Neuronal stem cell (in vitro differentiated cells): ENCODE results near the gene OR4F15.
A peak's percentile ranks its signal among the peaks of the same experiment; 100 is the strongest.
"Not testable (repeated sequence)": the region's sequence is repeated elsewhere in the genome, so short reads cannot be mapped to it uniquely, and the experiment has no call there.

ENCODE experiments used
- DNase-seq: peaks from one replicate; pipeline ENCODE4 v3.0.0-alpha.2; 2013; ENCODE audit warnings: low spot score
- H2AFZ ChIP-seq: one replicate; pipeline ENCODE4 v1.6.1; 2013; ENCODE audit warnings: mild to moderate bottlenecking, low read length, inconsistent platforms
- H2AK5ac ChIP-seq: 2 replicates; pipeline ENCODE4 v1.6.1; 2013; ENCODE audit warnings: low read depth, mild to moderate bottlenecking, inconsistent platforms, low read length, moderate library complexity, mixed read lengths
- H2BK120ac ChIP-seq: 2 replicates; pipeline ENCODE4 v1.6.1; 2013; ENCODE audit warnings: low read depth, mild to moderate bottlenecking, inconsistent platforms, low read length, moderate library complexity, mixed read lengths
- H2BK12ac ChIP-seq: one replicate; pipeline ENCODE4 v1.6.1; 2013; ENCODE audit warnings: low read length, inconsistent platforms
- H2BK15ac ChIP-seq: 2 replicates; pipeline ENCODE4 v1.6.1; 2013; ENCODE audit warnings: mild to moderate bottlenecking, low read length, inconsistent platforms, mixed read lengths
- H2BK5ac ChIP-seq: one replicate; pipeline ENCODE4 v1.6.1; 2013; ENCODE audit warnings: inconsistent platforms, mild to moderate bottlenecking, low read length, moderate library complexity
- H3K14ac ChIP-seq: one replicate; pipeline ENCODE4 v1.6.1; 2013; ENCODE audit warnings: low read length, inconsistent platforms
- H3K18ac ChIP-seq: 2 replicates; pipeline ENCODE4 v1.6.1; 2013; ENCODE audit warnings: low read length, inconsistent platforms
- H3K23ac ChIP-seq: 2 replicates; pipeline ENCODE4 v1.6.1; 2013; ENCODE audit warnings: low read depth, mild to moderate bottlenecking, mixed read lengths, low read length, inconsistent platforms; ENCODE audit not compliant: poor library complexity
- H3K27ac ChIP-seq: replicated peaks from 3 replicates; pipeline ENCODE4 v1.5.1; 2013; ENCODE audit warnings: low read length, inconsistent platforms
- H3K27me3 ChIP-seq, 3 experiments: 2 replicates each; pipeline ENCODE4 v1.6.1; 2013; ENCODE audit warnings: low read length in 3 of 3, mild to moderate bottlenecking in 2 of 3, inconsistent platforms in 1 of 3, low read depth in 1 of 3, mixed read lengths in 1 of 3, moderate library complexity in 1 of 3; ENCODE audit not compliant: control insufficient read depth in 3 of 3, insufficient read depth in 3 of 3
- H3K36me3 ChIP-seq, 2 donors: replicated peaks in 1 of 2; 2 replicates each; pipeline ENCODE4 v1.6.1; 2013; ENCODE audit warnings: low read length in 2 of 2; ENCODE audit not compliant: control insufficient read depth in 2 of 2, insufficient read depth in 2 of 2
- H3K4ac ChIP-seq: 2 replicates; pipeline ENCODE4 v1.6.1; 2013; ENCODE audit warnings: inconsistent platforms, mild to moderate bottlenecking, low read length, moderate library complexity
- H3K4me1 ChIP-seq, 2 donors: 1 replicate in 1 of 2; 2 replicates in 1 of 2; pipeline ENCODE4 v1.6.1; 2013; ENCODE audit warnings: low read length in 2 of 2, low read depth in 1 of 2; ENCODE audit not compliant: control insufficient read depth in 2 of 2, insufficient read depth in 1 of 2
- H3K4me2 ChIP-seq: one replicate; pipeline ENCODE4 v1.6.1; 2013; ENCODE audit warnings: mild to moderate bottlenecking, low read length, inconsistent platforms; ENCODE audit not compliant: insufficient read depth, poor library complexity, severe bottlenecking
- H3K4me3 ChIP-seq, 2 donors: 2 replicates each; pipeline ENCODE4 v1.5.1; 2013; ENCODE audit warnings: low read length in 2 of 2, mild to moderate bottlenecking in 2 of 2, inconsistent platforms in 1 of 2, moderate library complexity in 1 of 2
- H3K79me1 ChIP-seq: one replicate; pipeline ENCODE4 v1.6.1; 2013; ENCODE audit warnings: low read depth, mild to moderate bottlenecking, inconsistent platforms, low read length, moderate library complexity
- H3K9ac ChIP-seq: one replicate; pipeline ENCODE4 v1.6.1; 2013; ENCODE audit warnings: mild to moderate bottlenecking, low read depth, low read length, inconsistent platforms; ENCODE audit not compliant: poor library complexity
- H3K9me3 ChIP-seq, 2 donors: replicated peaks in 1 of 2; 2 replicates each; pipeline versions ENCODE3 to v1.6.1; 2013; ENCODE audit warnings: low read length in 2 of 2, mild to moderate bottlenecking in 2 of 2, inconsistent platforms in 1 of 2, low read depth in 1 of 2, mixed read lengths in 1 of 2, moderate library complexity in 1 of 2; ENCODE audit not compliant: control insufficient read depth in 2 of 2, insufficient read depth in 1 of 2
- H4K8ac ChIP-seq: one replicate; pipeline ENCODE4 v1.6.1; 2013; ENCODE audit warnings: low read depth, mild to moderate bottlenecking, inconsistent platforms, low read length, moderate library complexity
- H4K91ac ChIP-seq: one replicate; pipeline ENCODE4 v1.6.1; 2013; ENCODE audit warnings: low read length, low read depth, mild to moderate bottlenecking, inconsistent platforms; ENCODE audit not compliant: poor library complexity
- WGBS, 2 donors: extraction: QIAGEN DNeasy Blood & Tissue Kit; methylation state at CpG; one replicate each; pipeline ENCODE4 v1.1.7; 2013; ENCODE audit warnings: missing lambda C conversion rate in 2 of 2, mixed read lengths in 1 of 2; ENCODE audit not compliant: insufficient read length in 2 of 2, insufficient replicate concordance in 1 of 2; ENCODE audit errors: extremely low coverage in 2 of 2; 5-methylcytosine and 5-hydroxymethylcytosine counted together

Gene OR4F15

DNA sequence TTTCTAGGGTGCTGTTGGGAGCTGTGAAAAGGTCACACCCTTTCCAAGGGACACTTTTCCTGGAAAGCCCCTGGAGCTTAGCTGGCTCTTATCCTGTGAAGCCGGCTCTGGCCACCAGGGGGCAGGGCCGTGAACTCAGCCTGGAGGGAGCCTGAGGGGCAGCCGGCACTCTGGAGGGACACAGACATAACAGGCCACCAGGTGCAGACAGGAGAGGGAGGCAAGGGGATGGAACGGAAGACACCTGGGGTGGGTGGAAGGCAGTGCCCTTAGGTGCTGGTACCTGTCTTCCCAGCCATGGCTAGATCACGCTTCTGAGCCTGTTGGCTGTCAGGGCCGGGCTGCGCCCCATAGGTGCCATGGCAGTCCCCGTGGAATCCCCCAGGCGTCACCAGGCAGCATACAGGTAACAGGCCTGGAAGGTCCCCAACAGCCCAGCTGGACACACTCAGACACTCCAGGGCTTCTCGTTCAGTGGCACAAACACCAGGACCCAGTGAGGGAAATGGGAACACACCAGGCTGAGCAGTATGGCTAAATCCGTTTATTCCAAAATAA lies 44.8 kb upstream of the OR4F15 start:
- not testable (repeated sequence) for H4K91ac ChIP-seq, DNase-seq, H3K79me1 ChIP-seq, H2AK5ac ChIP-seq, H3K4me3 ChIP-seq, H3K14ac ChIP-seq, H3K27me3 ChIP-seq, H2BK15ac ChIP-seq, H3K9ac ChIP-seq, H2BK5ac ChIP-seq, H4K8ac ChIP-seq, H3K4me2 ChIP-seq, H2AFZ ChIP-seq, H3K36me3 ChIP-seq, H3K4me1 ChIP-seq, H3K4ac ChIP-seq, H2BK120ac ChIP-seq, H2BK12ac ChIP-seq, H3K27ac ChIP-seq, H3K23ac ChIP-seq, H3K9me3 ChIP-seq, H3K18ac ChIP-seq
- no CpG with 5 or more reads among the region's 11 CpGs for WGBS, 2 donors

DNA sequence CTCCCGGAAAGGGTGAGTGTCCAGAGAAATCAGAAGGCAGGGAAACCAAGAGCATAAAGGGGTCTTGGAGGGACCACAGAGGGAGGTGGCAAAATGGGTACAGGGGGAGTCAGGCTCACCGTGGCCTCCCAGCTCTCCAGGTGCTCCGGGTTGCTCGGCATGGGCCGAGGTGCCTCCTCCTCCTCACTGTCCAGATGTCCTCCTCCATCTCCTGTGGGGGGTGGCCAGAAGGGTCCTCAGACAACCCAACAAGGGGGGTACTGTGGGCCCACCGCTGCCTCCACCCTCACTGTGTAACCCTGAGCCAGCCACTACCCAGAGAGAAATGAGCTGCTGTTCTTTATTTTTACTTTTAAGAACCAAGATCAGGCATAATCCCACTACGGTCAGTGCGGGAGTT lies 39.1 kb upstream of the OR4F15 start:
- no peak overlapping the region for H3K14ac ChIP-seq
- no peak overlapping the region for H3K23ac ChIP-seq
- no peak overlapping the region for H2AFZ ChIP-seq
- H3K36me3 ChIP-seq: no peaks in the 10 kb centered on the region
- H3K27ac ChIP-seq: no peak overlapping the region
- H3K4me3 ChIP-seq: no peak overlapping the region
- no peak overlapping the region for H2BK120ac ChIP-seq
- no peak overlapping the region for H2AK5ac ChIP-seq
- H3K27me3 ChIP-seq: peaks cover 0 to 38% (median 0%) of the 10 kb centered on the region in 3 experiments
- H3K4me1 ChIP-seq: no peaks in the 10 kb centered on the region
- DNase-seq: no peak
- H2BK15ac ChIP-seq: no peak overlapping the region
- no peak overlapping the region for H2BK12ac ChIP-seq
- no CpG with 5 or more reads among the region's 8 CpGs for WGBS, 2 donors
- H3K9ac ChIP-seq: no peak overlapping the region
- H4K91ac ChIP-seq: no peak overlapping the region
- no peaks in the 10 kb centered on the region for H3K79me1 ChIP-seq
- H3K18ac ChIP-seq: no peak overlapping the region
- no peak overlapping the region for H3K4ac ChIP-seq
- H4K8ac ChIP-seq: no peak overlapping the region
- H3K9me3 ChIP-seq: no peaks in the 10 kb centered on the region
- no peak overlapping the region for H2BK5ac ChIP-seq
- H3K4me2 ChIP-seq: no peak overlapping the region

DNA sequence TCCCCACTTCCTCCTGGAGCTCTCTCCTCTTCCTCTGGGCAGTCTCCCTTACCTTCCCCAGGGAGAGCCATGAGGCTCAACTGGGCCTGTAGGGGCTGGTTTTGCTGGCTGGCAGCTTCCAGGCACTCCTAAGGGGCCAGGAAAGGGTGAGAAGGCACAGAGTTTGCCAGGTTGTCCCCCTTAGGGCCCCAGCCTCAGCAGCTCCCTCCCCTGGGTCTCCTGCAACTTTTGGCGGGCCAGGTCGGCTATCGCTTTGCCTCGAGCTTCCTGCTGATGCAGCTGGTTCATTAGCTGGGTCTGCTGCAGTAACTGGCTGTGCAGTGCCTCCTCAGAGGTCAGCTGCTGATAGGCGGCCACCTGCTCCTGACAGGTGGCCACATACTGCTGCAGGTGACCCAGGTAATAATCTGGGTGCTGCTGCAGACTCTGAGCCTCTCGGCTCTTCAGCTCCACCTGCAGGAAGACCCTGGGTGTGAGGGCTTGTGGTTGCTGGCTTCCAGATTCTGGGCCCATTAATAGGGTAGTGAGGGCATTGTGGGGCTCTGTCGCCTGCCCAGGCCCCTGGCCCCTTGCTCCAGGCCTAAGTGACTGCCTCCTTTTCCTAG lies 38.4 kb upstream of the OR4F15 start:
- Histone ChIP-seq H4K8ac (no peak overlapping the region), H3K4me1 (no peaks in the 10 kb centered on the region), H3K9me3 (no peaks in the 10 kb centered on the region), H3K14ac (no peak overlapping the region), H2BK15ac (no peak overlapping the region), H2AFZ (no peak overlapping the region), H3K4me3 (no peak overlapping the region), H4K91ac (no peak overlapping the region), H2BK12ac (no peak overlapping the region), H3K4ac (peak overlapping the region; percentile 37), H3K27me3 (peaks cover 0 to 40% (median 0%) of the 10 kb centered on the region in 3 experiments), H3K9ac (no peak overlapping the region), H3K18ac (no peak overlapping the region), H3K23ac (no peak overlapping the region), H2BK120ac (no peak overlapping the region), H3K27ac (no peak overlapping the region), H2AK5ac (no peak overlapping the region), H3K36me3 (no peaks in the 10 kb centered on the region), H3K4me2 (no peak overlapping the region), H2BK5ac (no peak overlapping the region), H3K79me1 (no peaks in the 10 kb centered on the region)
- no peak for DNase-seq
- no CpG with 5 or more reads among the region's 7 CpGs for WGBS, 2 donors

DNA sequence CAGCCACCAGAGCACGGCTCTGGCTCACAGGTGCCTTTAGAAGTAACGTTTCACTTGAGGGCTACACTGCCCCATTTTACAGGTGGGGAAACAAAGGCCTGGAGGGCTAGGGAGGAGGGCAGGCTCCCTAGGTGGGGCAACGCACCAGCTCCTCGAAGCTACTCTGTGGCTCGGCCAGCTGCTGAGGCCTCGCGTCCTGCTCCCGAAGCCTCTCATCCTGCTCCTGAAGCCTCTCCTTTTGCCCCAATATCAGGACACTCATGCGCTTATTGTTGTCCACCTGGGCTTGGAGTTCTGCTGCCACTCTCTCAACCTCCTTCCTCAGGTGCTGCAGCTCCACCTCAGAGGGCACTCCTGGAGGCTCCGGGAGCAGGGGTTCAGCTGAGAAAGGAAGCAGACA lies 36.9 kb upstream of the OR4F15 start:
- no peak for DNase-seq
- Histone ChIP-seq H2BK12ac (no peak overlapping the region), H3K27ac (no peak overlapping the region), H3K23ac (no peak overlapping the region), H3K4ac (no peak overlapping the region), H3K79me1 (no peaks in the 10 kb centered on the region), H2AFZ (no peak overlapping the region), H2BK120ac (no peak overlapping the region), H3K36me3 (no peaks in the 10 kb centered on the region), H4K8ac (no peak overlapping the region), H2AK5ac (no peak overlapping the region), H3K9ac (no peak overlapping the region), H3K4me1 (no peaks in the 10 kb centered on the region), H3K4me2 (no peak overlapping the region), H3K4me3 (no peak overlapping the region), H2BK5ac (no peak overlapping the region), H3K9me3 (no peaks in the 10 kb centered on the region), H3K27me3 (peaks cover 0 to 40% (median 0%) of the 10 kb centered on the region in 3 experiments), H2BK15ac (no peak overlapping the region), H3K14ac (peak overlapping the region; percentile 56), H4K91ac (no peak overlapping the region), H3K18ac (no peak overlapping the region)
- WGBS, 2 donors: no CpG with 5 or more reads among the region's 10 CpGs
